ENCODE measurements around the gene CLEC1A. TPM values are rescaled to one million over a fixed set of nuclear protein-coding genes. Genes with fewer than 3 reads are reported as not detected.
A peak's percentile ranks its signal among the peaks of the same experiment; 100 is the strongest.

CLEC1A gene
- polyA plus RNA-seq, 1 donor from 2014 or later: not detected

DNA sequence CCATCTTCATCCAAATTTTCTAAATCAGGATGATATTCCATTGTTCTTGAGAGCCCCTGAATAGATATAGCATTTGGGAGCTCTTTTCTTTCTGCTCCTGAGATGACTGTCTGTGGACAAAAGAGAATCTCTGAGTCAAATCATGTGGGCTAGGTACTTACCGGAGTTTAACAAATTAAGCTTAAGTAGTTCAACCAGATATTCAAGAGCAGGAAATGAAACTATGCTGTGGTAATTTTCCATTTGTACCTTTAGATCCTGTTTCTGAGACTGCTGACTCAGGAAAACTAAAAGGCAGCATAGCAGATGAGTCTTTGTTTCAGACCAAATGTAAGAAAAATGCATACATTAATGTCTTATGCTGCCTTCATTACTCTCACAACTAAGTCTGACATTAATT is 31.3 kb upstream of the CLEC1A start, which contains the start of gene CLEC7A:
TSS of gene CLEC7A (minus strand) at position 158 of the 400 bp plus-strand sequence. CDS start at position 41, 117 bp downstream.
- H3K9me3 ChIP-seq (ENCODE audit: low read length): no peaks in the 10 kb centered on the region
- no peaks in the 10 kb centered on the region for H3F3A ChIP-seq (ENCODE audit: insufficient read depth, low read length, poor library complexity, severe bottlenecking)
- H3K4me2 ChIP-seq (ENCODE audit: low read length): no peak within 1 kb of the TSS
- TF ChIP-seq, protein P1, sequence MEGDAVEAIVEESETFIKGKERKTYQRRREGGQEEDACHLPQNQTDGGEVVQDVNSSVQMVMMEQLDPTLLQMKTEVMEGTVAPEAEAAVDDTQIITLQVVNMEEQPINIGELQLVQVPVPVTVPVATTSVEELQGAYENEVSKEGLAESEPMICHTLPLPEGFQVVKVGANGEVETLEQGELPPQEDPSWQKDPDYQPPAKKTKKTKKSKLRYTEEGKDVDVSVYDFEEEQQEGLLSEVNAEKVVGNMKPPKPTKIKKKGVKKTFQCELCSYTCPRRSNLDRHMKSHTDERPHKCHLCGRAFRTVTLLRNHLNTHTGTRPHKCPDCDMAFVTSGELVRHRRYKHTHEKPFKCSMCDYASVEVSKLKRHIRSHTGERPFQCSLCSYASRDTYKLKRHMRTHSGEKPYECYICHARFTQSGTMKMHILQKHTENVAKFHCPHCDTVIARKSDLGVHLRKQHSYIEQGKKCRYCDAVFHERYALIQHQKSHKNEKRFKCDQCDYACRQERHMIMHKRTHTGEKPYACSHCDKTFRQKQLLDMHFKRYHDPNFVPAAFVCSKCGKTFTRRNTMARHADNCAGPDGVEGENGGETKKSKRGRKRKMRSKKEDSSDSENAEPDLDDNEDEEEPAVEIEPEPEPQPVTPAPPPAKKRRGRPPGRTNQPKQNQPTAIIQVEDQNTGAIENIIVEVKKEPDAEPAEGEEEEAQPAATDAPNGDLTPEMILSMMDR (IDR thresholded peaks at IDR 0.05; ENCODE audit: poor library complexity, severe bottlenecking): no peak
- TF ChIP-seq EZH2 (IDR thresholded peaks at IDR 0.05; ENCODE audit: borderline replicate concordance, insufficient read depth, low read length, poor library complexity, severe bottlenecking) (no peak), POLR2AphosphoS5 (IDR thresholded peaks at IDR 0.05) (no peak), MXI1 (conservative IDR thresholded peaks at IDR 0.05; ENCODE audit: poor library complexity, severe bottlenecking) (no peak), TAF1 (IDR thresholded peaks at IDR 0.05; ENCODE audit: low read depth) (no peak), RAD21 (conservative IDR thresholded peaks at IDR 0.05) (no peak), SMC3 (conservative IDR thresholded peaks at IDR 0.05; ENCODE audit: poor library complexity) (no peak), EP300 (conservative IDR thresholded peaks at IDR 0.05; ENCODE audit: poor library complexity, severe bottlenecking) (no peak)
- TF ChIP-seq, protein P2, sequence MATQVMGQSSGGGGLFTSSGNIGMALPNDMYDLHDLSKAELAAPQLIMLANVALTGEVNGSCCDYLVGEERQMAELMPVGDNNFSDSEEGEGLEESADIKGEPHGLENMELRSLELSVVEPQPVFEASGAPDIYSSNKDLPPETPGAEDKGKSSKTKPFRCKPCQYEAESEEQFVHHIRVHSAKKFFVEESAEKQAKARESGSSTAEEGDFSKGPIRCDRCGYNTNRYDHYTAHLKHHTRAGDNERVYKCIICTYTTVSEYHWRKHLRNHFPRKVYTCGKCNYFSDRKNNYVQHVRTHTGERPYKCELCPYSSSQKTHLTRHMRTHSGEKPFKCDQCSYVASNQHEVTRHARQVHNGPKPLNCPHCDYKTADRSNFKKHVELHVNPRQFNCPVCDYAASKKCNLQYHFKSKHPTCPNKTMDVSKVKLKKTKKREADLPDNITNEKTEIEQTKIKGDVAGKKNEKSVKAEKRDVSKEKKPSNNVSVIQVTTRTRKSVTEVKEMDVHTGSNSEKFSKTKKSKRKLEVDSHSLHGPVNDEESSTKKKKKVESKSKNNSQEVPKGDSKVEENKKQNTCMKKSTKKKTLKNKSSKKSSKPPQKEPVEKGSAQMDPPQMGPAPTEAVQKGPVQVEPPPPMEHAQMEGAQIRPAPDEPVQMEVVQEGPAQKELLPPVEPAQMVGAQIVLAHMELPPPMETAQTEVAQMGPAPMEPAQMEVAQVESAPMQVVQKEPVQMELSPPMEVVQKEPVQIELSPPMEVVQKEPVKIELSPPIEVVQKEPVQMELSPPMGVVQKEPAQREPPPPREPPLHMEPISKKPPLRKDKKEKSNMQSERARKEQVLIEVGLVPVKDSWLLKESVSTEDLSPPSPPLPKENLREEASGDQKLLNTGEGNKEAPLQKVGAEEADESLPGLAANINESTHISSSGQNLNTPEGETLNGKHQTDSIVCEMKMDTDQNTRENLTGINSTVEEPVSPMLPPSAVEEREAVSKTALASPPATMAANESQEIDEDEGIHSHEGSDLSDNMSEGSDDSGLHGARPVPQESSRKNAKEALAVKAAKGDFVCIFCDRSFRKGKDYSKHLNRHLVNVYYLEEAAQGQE (IDR thresholded peaks at IDR 0.05; ENCODE audit: borderline replicate concordance): no peak
- H3K4me3 ChIP-seq (ENCODE audit: low read length): peak within 1 kb of the TSS; percentile 4
- H3K9me2 ChIP-seq (ENCODE audit: insufficient read depth, low read length): no peaks in the 10 kb centered on the region
- H3K79me2 ChIP-seq (replicated peaks; ENCODE audit: insufficient read depth, low read length): no peaks in the 10 kb centered on the region
- H3K36me3 ChIP-seq (ENCODE audit: insufficient read depth, low read length): no peaks in the 10 kb centered on the region
- H3K27me3 ChIP-seq (ENCODE audit: insufficient read depth, low read depth, low read length): no peaks in the 10 kb centered on the region
- H3K9ac ChIP-seq (ENCODE audit: low read length): no peak within 1 kb of the TSS
- H2AFZ ChIP-seq (ENCODE audit: low read depth, low read length): no peak within 1 kb of the TSS
- no peak within 1 kb of the TSS for H3K27ac ChIP-seq (ENCODE audit: low read length)
- H4K20me1 ChIP-seq (ENCODE audit: insufficient read depth): no peaks in the 10 kb centered on the region

DNA sequence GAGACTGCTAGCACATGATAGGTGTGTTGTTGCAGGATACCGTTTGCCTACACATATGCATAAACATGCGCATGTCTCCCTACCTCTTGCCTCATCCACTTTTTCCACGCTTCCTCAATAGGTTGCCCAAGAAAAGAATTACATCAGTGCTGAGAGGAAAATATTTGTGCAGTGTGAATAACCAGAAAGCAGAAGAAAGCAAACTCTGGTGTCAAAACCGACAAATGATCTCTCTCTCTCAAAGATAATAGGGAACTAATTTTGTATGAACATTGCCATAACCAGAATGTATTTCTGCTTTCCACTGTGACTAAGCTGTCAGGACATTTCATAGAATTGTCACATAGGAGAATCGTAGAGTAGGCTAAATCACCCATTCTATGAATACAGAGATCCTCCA is 29.9 kb upstream of the CLEC1A start:
- Histone ChIP-seq H3K4me3 (ENCODE audit: low read length) (peak overlapping the region; percentile 4), H3K9ac (ENCODE audit: low read length) (no peak overlapping the region), H3K9me3 (ENCODE audit: low read length) (no peaks in the 10 kb centered on the region), H3K4me2 (ENCODE audit: low read length) (no peak overlapping the region), H2AFZ (ENCODE audit: low read depth, low read length) (no peak overlapping the region), H3F3A (ENCODE audit: insufficient read depth, low read length, poor library complexity, severe bottlenecking) (no peaks in the 10 kb centered on the region), H3K36me3 (ENCODE audit: insufficient read depth, low read length) (no peaks in the 10 kb centered on the region), H3K27me3 (ENCODE audit: insufficient read depth, low read depth, low read length) (no peaks in the 10 kb centered on the region), H3K9me2 (ENCODE audit: insufficient read depth, low read length) (no peaks in the 10 kb centered on the region), H4K20me1 (ENCODE audit: insufficient read depth) (no peaks in the 10 kb centered on the region), H3K79me2 (replicated peaks; ENCODE audit: insufficient read depth, low read length) (no peaks in the 10 kb centered on the region), H3K27ac (ENCODE audit: low read length) (peak overlapping the region; percentile 21)
- TF ChIP-seq RAD21 (conservative IDR thresholded peaks at IDR 0.05) (no peak), SMC3 (conservative IDR thresholded peaks at IDR 0.05; ENCODE audit: poor library complexity) (peak; percentile 16), EP300 (conservative IDR thresholded peaks at IDR 0.05; ENCODE audit: poor library complexity, severe bottlenecking) (peak; percentile 89), POLR2AphosphoS5 (IDR thresholded peaks at IDR 0.05) (peak; percentile 78)
